Central memory CD8-positive, alpha-beta T cell (primary cell): Measurements from ENCODE around the gene TRIO.

ENCODE experiments used
- ATAC-seq: fragments of 150-1000 bp; cut with Tn5 transposase; replicated peaks from 2 replicates; pipeline ENCODE4 v1.10.0; 2022; ENCODE audit warnings: mild to moderate bottlenecking, moderate FRiP score, moderate number of reproducible peaks; ENCODE audit not compliant: poor library complexity, severe bottlenecking; ENCODE audit errors: extremely low read depth
- DNase-seq, 2 donors: peaks; one replicate each; pipeline ENCODE4 v3.0.0; 2021; ENCODE audit warnings: low spot score in 2 of 2
- H3K27ac Mint-ChIP-seq: one replicate; pipeline ENCODE4 v1.8.0; 2022; ENCODE audit warnings: low read depth, mild to moderate bottlenecking, moderate library complexity, mixed read lengths
- H3K27me3 Mint-ChIP-seq: one replicate; pipeline ENCODE4 v1.8.0; 2022; ENCODE audit warnings: mixed read lengths
- H3K36me3 Mint-ChIP-seq: one replicate; pipeline ENCODE4 v1.8.0; 2022; ENCODE audit warnings: mild to moderate bottlenecking, moderate library complexity, mixed read lengths; ENCODE audit not compliant: insufficient read depth
- H3K4me1 Mint-ChIP-seq: one replicate; pipeline ENCODE4 v1.8.0; 2022; ENCODE audit warnings: mixed read lengths
- H3K4me3 Mint-ChIP-seq: one replicate; pipeline ENCODE4 v1.8.0; 2022; ENCODE audit warnings: mild to moderate bottlenecking, moderate library complexity, mixed read lengths
- H3K9me3 Mint-ChIP-seq: one replicate; pipeline ENCODE4 v1.8.0; 2022; ENCODE audit warnings: mixed read lengths

The TRIO gene

DNA sequence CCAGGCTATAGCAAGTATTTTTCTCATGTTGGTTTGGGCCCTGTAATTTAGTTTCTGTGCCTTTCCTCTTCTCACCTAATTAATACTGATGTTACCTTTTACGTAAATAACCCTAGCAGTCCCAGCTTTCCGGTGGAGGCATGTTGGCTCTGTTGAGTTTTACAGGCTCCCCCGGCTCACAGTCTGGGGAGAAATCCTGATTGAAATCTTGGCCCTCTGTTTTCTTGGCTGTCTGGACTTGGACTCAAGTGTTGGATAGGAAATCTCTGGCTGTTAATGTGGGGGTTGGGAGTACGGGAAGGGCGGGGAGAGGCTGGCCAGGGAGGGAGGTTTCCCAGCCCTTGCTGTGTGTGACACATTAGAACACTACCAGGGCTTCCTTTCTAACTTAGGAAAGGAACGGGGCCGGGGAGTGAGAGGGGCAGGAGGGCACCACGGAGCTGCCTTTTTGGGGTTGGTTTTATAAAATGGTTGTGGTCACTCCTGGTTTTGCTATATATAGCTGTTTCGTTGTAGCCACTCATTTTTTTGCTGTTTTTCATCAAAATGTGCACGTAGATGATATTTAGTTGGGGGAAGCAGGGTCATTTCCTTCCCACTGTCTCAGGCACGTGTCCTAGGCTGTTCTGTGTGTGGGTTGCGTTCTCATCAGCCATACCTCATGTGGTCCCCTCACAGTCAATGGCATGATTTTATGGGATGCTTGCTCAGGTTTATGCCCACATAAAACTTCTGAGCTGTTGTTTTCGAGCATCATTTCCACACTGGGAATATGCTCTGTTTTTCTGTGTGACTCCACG lies 11.0 kb downstream of the TRIO start:
- Mint-ChIP-seq H3K27ac (no peak overlapping the region), H3K4me1 (no peaks in the 10 kb centered on the region), H3K27me3 (peaks cover 29% of the 10 kb centered on the region), H3K4me3 (no peak overlapping the region), H3K9me3 (no peaks in the 10 kb centered on the region), H3K36me3 (no peaks in the 10 kb centered on the region)
- DNase-seq (no peak), ATAC-seq (no peak)

DNA sequence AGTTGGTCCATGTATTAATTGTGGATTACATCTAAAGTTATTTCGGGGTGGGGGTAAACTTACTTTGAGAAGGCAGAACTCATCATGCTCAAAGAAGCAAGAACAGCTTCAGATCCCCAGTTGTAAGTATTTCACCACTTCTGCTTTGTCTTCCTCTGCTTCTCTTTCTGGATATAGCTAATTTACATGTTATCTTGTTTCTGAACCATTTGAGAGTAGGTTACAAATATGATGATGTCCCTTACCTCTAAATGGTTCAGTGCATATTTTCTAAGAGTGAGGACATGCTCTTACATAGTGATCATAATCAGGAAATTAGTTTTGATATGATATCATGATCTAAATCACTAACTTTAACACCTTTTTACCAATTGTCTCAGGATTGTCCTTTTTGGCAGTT lies 11.9 kb downstream of the TRIO start:
- H3K4me3 Mint-ChIP-seq = no peak overlapping the region
- no peak for ATAC-seq
- no peak for DNase-seq
- H3K27me3 Mint-ChIP-seq = peaks cover 28% of the 10 kb centered on the region
- no peaks in the 10 kb centered on the region for H3K36me3 Mint-ChIP-seq
- H3K9me3 Mint-ChIP-seq = no peaks in the 10 kb centered on the region
- no peaks in the 10 kb centered on the region for H3K4me1 Mint-ChIP-seq
- no peak overlapping the region for H3K27ac Mint-ChIP-seq

DNA sequence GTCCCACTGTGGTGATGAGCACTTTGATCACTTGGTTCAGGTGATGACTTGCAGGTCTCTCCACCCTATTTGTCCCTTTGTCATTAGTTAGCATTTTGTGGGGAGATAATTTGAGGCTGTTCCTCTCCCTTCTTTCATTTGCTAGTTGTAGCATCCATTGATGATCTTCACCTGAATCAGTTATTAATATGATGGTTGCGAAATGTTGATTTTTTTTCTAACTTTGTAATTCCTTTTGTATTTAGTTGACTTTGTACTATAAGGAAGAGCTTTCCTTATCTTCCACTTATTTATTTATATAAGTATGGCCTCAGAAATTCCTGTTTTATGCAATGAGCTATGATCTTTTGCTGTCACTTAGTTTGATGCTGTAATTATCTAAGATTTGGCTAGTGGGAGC lies 12.6 kb downstream of the TRIO start:
- DNase-seq = no peak
- ATAC-seq = no peak
- H3K9me3 Mint-ChIP-seq = no peaks in the 10 kb centered on the region
- H3K27me3 Mint-ChIP-seq = peaks cover 29% of the 10 kb centered on the region
- no peaks in the 10 kb centered on the region for H3K4me1 Mint-ChIP-seq
- H3K27ac Mint-ChIP-seq = no peak overlapping the region
- H3K4me3 Mint-ChIP-seq = no peak overlapping the region
- H3K36me3 Mint-ChIP-seq = no peaks in the 10 kb centered on the region

DNA sequence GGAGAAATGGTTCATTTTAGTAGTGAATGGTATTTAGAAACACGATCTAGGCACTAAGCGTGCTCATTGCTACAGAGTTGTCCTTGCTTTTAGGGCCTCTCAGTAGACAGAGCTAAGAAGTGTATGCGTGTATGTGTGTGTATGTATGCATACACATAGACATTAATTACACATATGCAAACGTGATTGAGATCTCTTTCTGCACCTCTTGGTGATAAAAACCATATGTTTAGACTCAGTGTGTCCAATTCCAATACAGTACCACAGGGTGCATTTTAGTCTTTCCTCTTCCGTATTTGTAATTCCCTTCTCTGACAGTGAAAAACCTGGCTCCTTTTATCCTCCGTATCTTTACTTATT lies 13.1 kb downstream of the TRIO start:
- H3K4me3 Mint-ChIP-seq = no peak overlapping the region
- peaks cover 29% of the 10 kb centered on the region for H3K27me3 Mint-ChIP-seq
- no peaks in the 10 kb centered on the region for H3K9me3 Mint-ChIP-seq
- H3K4me1 Mint-ChIP-seq = no peaks in the 10 kb centered on the region
- ATAC-seq (no peak), DNase-seq (no peak)
- H3K27ac Mint-ChIP-seq = no peak overlapping the region
- H3K36me3 Mint-ChIP-seq = no peaks in the 10 kb centered on the region

DNA sequence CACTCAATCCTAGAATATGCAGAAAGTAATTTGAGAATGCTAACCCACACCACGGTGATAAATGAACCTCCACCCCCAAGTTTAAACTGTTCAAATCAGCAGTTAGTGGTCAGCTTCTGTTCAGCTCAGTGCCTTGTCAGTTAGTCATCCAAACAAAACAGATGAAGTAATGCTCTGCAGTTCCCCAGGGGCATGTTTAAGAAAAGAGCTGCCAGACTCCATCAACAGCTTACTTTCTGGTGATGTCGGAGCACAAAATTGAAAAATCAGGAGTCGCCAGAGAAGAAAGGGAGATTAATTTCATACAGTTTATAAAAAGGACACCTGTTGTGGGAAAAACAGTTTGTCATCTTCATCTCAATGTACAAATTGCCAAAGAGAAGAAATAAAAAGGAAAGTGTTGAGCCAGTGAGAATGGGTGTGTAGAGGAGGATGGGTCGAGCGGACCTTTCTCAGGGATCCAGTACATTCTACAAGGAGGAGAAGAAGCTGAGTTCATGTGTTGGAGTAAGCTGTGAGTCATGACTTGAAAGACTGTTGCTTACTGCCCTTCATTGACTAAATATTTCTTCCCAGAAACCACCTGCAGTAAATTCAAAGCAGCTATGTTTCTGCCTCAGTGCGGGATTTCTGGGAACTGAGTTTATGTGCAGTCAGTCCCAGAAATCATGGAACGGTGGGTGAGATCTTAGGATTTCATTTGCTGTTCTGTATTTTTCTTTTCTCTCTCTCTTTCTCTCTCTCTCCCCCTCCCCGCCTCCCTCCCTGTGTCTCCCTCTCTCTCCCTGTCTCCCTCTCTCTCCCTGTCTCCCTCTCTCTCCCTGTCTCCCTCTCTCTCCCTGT lies 13.7 kb downstream of the TRIO start:
- H3K4me1 Mint-ChIP-seq = no peaks in the 10 kb centered on the region
- H3K27ac Mint-ChIP-seq = peak overlapping the region; percentile 67
- H3K4me3 Mint-ChIP-seq = no peak overlapping the region
- ATAC-seq = no peak
- peaks cover 29% of the 10 kb centered on the region for H3K27me3 Mint-ChIP-seq
- no peak for DNase-seq
- no peaks in the 10 kb centered on the region for H3K36me3 Mint-ChIP-seq
- no peaks in the 10 kb centered on the region for H3K9me3 Mint-ChIP-seq

DNA sequence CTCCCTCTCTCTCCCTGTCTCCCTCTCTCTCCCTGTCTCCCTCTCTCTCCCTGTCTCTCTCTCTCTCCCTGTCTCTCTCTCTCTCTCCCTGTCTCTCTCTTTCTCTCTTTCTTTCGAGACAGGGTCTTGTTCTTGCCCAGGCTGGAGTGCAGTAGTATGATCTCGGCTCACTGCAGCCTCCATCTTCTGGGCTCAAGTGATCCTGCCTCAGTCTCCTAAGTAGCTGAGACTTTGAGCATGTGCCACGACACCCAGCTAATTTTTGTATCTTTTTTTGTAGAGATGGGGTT lies 14.3 kb downstream of the TRIO start:
- H3K4me3 Mint-ChIP-seq = no peak overlapping the region
- DNase-seq = no peak

DNA sequence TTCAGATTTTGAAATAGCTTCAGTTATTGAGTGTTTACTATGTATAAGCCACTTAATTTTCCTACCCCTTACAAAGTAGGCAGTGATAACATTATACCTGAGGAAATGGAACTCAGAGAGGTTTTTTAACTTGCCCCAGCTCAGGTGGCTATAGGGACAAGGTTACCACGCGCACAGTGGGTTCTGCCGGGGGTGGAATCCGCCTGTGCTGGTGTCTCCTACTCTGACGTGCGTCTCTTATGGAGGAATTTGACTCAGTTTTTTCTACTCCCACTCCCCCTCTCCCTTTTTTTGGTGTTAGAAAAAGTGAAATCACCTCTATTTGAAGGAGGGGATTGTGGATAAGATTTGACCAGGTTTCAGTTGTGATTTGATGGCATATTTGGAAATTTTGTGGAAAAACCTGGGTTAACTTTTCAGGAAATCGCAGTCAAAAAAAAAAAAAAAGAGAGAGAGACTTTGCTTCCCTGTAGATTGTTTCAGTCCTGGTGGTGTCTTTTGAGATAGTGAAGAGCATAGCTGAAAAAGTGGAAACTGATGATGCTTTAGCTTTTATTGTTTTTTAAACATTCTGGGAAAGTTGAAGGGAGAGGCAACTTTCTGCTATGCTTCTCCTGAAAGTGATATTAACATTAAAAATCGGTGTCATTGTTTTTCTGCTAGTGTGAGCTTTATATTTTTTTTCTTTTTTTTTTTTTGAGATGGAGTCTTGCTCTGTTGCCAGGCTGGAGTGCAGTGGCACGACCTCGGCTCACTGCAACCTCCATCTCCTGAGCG lies 15.9 kb downstream of the TRIO start:
- no peak overlapping the region for H3K27ac Mint-ChIP-seq
- ATAC-seq (no peak), DNase-seq (no peak)
- no peaks in the 10 kb centered on the region for H3K36me3 Mint-ChIP-seq
- H3K9me3 Mint-ChIP-seq = no peaks in the 10 kb centered on the region
- H3K27me3 Mint-ChIP-seq = peaks cover 14% of the 10 kb centered on the region
- H3K4me1 Mint-ChIP-seq = no peaks in the 10 kb centered on the region
- H3K4me3 Mint-ChIP-seq = no peak overlapping the region

More for the DNA sequence above, 14.3 kb downstream of the TRIO start:
- Mint-ChIP-seq H3K36me3 (no peaks in the 10 kb centered on the region), H3K4me1 (no peaks in the 10 kb centered on the region), H3K27me3 (peaks cover 29% of the 10 kb centered on the region), H3K27ac (peak overlapping the region; percentile 67), H3K9me3 (no peaks in the 10 kb centered on the region)
- ATAC-seq = no peak

DNA sequence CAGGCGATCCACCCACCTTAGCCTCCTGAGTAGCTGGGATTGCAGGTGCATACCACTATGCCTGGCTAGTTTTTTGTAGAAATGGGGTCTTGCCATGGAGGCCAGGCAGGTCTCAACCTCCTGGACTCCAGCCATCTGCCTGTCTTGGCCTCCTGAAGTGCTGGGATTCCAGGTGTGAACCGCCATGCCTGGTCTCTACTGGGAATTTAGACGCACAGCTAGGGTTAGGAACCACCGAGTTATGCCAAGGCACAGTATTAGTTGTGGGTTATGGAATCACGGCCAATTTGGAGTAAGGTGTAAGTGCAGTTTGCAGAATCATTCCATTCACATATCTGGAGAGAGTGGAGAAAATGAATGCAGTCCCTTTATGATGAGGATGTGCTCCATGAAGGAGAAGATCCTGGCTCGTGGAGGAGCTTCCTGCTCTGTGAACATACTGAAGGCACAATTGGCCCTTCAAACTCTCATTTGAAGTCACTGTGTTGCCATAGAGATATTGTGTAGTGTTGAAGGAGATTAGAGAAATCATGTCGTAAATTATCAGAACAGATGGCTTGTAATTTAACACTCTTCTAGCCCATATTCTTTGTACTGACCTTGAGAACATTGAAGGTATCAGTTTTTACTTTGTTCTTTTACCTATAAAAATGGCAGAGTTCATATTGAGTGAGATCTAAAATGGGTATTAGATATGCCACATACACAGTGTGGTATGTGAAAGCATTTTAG lies 18.8 kb downstream of the TRIO start:
- ATAC-seq (no peak), DNase-seq (no peak)
- no peak overlapping the region for H3K4me3 Mint-ChIP-seq
- no peak overlapping the region for H3K27ac Mint-ChIP-seq
- H3K4me1 Mint-ChIP-seq = no peaks in the 10 kb centered on the region
- H3K27me3 Mint-ChIP-seq = peaks cover 10% of the 10 kb centered on the region
- no peaks in the 10 kb centered on the region for H3K36me3 Mint-ChIP-seq
- no peaks in the 10 kb centered on the region for H3K9me3 Mint-ChIP-seq

DNA sequence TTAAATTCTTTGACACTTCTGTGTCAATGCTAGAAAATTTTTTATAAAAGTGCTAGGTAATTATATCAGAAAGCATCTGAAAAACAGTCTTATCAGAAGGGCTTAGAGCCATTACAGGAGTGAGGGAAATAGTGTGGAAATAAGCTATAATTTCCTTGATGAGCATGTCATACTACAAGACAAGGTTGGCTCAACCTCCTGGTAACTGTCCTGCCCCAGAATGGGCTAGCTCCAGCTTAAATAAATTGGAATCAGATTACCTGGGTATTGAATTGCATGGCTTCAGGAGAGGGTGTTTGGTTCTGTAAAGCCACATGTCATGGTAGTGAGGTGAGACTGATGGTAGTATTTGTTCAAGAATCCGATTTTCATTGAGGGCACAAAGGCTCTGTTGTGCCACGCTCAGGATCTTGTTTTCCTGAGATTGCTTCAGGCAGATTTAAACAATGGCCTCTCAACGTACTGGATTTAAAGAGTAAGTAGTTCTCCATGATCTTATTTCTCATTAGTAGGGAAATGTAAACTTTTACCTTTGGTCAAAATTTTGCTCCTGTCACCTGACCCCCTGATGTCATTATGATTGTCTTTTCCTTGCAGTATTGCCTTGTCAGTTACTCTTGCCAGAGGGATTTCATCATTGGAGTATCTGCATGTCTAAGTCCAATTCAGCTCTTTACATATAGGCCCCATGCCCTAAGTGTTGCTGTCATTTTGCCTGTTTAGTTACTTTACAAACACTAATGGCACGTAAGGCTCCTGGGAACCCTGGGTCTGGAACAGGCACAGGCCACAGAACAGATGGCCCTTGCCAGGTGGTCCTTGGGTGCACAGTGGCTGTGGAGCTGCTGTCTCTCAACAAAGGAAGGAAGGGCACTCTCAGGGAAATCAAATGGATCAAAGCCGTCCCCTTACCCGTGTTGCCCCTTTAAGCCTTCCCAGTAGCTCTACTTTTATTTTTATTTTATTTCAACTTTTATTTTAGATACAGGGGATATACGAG lies 21.3 kb downstream of the TRIO start:
- Mint-ChIP-seq H3K4me3 (no peak overlapping the region), H3K36me3 (no peaks in the 10 kb centered on the region), H3K4me1 (peaks cover 5% of the 10 kb centered on the region), H3K9me3 (no peaks in the 10 kb centered on the region), H3K27ac (no peak overlapping the region), H3K27me3 (peaks cover 9% of the 10 kb centered on the region)
- DNase-seq (no peak), ATAC-seq (no peak)

DNA sequence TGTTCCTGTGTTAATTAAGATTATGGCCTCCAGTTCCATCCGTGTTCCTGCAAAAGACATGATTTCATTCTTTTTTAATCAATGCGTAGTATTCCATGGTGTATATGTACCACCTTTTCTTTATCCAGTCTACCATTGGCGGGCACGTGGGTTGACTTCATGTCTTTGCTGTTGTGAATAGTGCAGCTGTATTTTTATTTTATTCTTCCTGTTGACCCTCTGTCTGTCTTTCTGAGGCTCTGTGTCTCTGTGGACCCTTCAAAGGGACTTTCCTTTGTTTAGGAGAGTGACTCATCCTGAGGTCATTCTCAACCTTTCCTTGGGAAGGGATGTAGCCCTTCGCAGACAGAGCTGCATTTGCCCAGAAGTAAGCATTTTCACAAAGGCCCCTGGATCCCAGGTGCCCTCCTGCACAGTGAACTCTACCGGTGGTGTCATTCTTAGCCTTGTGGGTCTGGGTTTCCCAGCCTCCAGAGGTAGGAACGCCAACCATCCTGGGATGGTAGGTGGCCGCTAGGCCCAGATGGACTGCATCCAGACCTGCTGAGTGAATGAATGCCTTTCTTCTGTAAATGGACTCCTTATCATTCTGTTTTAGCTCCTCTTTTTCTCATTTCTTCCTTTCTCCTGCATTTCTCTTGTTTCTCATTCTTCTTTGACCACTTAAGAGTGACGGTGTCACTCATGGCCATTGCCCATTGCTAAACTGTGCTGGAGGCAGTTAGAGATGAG lies 22.4 kb downstream of the TRIO start:
- no peaks in the 10 kb centered on the region for H3K9me3 Mint-ChIP-seq
- H3K27me3 Mint-ChIP-seq = peaks cover 6% of the 10 kb centered on the region
- no peaks in the 10 kb centered on the region for H3K36me3 Mint-ChIP-seq
- ATAC-seq = no peak
- H3K4me1 Mint-ChIP-seq = peaks cover 5% of the 10 kb centered on the region
- no peak for DNase-seq
- no peak overlapping the region for H3K27ac Mint-ChIP-seq
- no peak overlapping the region for H3K4me3 Mint-ChIP-seq

DNA sequence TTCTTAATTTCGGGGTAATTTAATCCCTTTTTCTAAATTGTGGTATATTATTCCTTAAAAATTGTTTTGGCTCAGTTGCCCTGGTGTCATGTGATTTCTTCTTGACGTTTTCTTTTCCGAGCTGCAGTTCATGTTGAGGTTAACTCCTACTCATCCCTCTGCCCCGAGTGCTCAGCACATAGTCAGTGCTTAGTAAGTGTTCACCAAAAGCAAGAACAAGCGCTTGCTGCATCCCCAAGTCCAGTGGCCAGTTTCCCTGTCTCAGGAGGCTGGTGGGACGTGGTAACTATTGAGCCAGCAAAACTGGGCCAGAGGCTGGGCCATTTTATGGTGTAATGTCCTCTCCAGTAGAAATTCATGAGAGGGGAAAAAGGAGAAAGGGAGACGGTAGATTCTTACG lies 23.3 kb downstream of the TRIO start:
- Mint-ChIP-seq H3K9me3 (no peaks in the 10 kb centered on the region), H3K4me3 (no peak overlapping the region), H3K27me3 (peaks cover 6% of the 10 kb centered on the region), H3K36me3 (no peaks in the 10 kb centered on the region), H3K4me1 (peaks cover 5% of the 10 kb centered on the region), H3K27ac (no peak overlapping the region)
- no peak for ATAC-seq
- DNase-seq = no peak
